ENCODE measurements around the gene MTHFD1. TPM values are rescaled to one million over a fixed set of nuclear protein-coding genes. Genes with fewer than 3 reads are reported as not detected.
"Not testable (repeated sequence)": the region's sequence is repeated elsewhere in the genome, so short reads cannot be mapped to it uniquely, and the experiment has no call there.

The MTHFD1 gene
- total RNA-seq (2014; rRNA removed; shearing (Covaris generic)), result 21.5 and 47.2 TPM in 2 replicates

- DNase-seq (ENCODE audit: low read depth), result peak; percentile 99
Measured at GRCh38 chr14:64387782-64388532, at the start of gene MTHFD1. Gene MTHFD1 (plus strand): TSS chr14:64388353. CDS start chr14:64388428, 75 bp downstream.

GRCh38 chr14:64338616-64339316, 49.4 kb upstream of the MTHFD1 start:
- peak; percentile 99 for DNase-seq (ENCODE audit: low read depth)

GRCh38 chr14:64340560-64341196, 47.5 kb upstream of the MTHFD1 start:
- no peak for DNase-seq (ENCODE audit: low read depth)

- DNase-seq (ENCODE audit: low read depth), result no peak
Measured at GRCh38 chr14:64347748-64348147, 40.4 kb upstream of the MTHFD1 start.

- DNase-seq (ENCODE audit: low read depth), result no peak
Measured at GRCh38 chr14:64349741-64350490, 38.2 kb upstream of the MTHFD1 start.

- peak; percentile 89 for DNase-seq (ENCODE audit: low read depth)
Measured at GRCh38 chr14:64363265-64363846, 24.8 kb upstream of the MTHFD1 start.

- DNase-seq (ENCODE audit: low read depth), result peak; percentile 58
Measured at GRCh38 chr14:64364907-64365306, 23.2 kb upstream of the MTHFD1 start.

GRCh38 chr14:64365358-64365889, 22.7 kb upstream of the MTHFD1 start:
- peak; percentile 41 for DNase-seq (ENCODE audit: low read depth)

- DNase-seq (ENCODE audit: low read depth), result no peak
Measured at GRCh38 chr14:64369201-64369600, 19.0 kb upstream of the MTHFD1 start.

- peak; percentile 55 for DNase-seq (ENCODE audit: low read depth)
Measured at GRCh38 chr14:64387232-64387781, 846 bp upstream of the MTHFD1 start.

- DNase-seq (ENCODE audit: low read depth), result peak; percentile 60
Measured at GRCh38 chr14:64388533-64389285, 556 bp downstream of the MTHFD1 start.

GRCh38 chr14:64391113-64391725, 3.1 kb downstream of the MTHFD1 start:
- no peak for DNase-seq (ENCODE audit: low read depth)

GRCh38 chr14:64391986-64392385, 3.8 kb downstream of the MTHFD1 start:
- no peak for DNase-seq (ENCODE audit: low read depth)

GRCh38 chr14:64393189-64393726, 5.1 kb downstream of the MTHFD1 start:
- DNase-seq (ENCODE audit: low read depth), result not testable (repeated sequence)

- no peak for DNase-seq (ENCODE audit: low read depth)
Measured at GRCh38 chr14:64394423-64394822, 6.3 kb downstream of the MTHFD1 start.

- DNase-seq (ENCODE audit: low read depth), result no peak
Measured at GRCh38 chr14:64394977-64395633, 7.0 kb downstream of the MTHFD1 start.

- DNase-seq (ENCODE audit: low read depth), result no peak
Measured at GRCh38 chr14:64400829-64401459, 12.8 kb downstream of the MTHFD1 start.

GRCh38 chr14:64401949-64402348, 13.8 kb downstream of the MTHFD1 start:
- no peak for DNase-seq (ENCODE audit: low read depth)
